GM12801 (cell line): ENCODE measurements around the gene SLC6A13.

Experiments used
- TF ChIP-seq, protein P1 (sequence below): IDR thresholded peaks from one replicate; pipeline ENCODE4 v1.5.1; 2011; ENCODE audit warnings: control low read depth; ENCODE audit not compliant: insufficient read length; ENCODE audit errors: extremely low read depth

SLC6A13 gene

DNA sequence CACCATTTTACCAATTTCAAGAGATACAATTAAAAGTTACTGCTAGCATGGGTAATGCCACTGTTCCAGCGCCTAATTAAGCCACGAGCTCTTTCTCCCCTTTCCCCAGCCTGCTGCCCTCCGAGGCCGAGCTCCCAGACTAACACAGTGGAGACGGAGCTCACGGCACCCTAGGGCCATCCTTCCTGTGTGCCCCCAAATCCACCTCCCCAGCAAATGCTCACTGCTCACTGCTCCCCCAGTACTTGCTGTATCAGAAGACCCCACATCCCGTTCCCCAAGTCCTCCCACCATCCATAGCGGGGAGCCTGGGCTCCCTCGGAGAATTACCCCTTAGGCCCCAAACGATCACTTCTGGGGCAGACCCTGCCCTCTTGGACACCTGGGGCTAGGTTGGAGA is 91.4 kb downstream of the SLC6A13 start:
- TF ChIP-seq, protein P1, sequence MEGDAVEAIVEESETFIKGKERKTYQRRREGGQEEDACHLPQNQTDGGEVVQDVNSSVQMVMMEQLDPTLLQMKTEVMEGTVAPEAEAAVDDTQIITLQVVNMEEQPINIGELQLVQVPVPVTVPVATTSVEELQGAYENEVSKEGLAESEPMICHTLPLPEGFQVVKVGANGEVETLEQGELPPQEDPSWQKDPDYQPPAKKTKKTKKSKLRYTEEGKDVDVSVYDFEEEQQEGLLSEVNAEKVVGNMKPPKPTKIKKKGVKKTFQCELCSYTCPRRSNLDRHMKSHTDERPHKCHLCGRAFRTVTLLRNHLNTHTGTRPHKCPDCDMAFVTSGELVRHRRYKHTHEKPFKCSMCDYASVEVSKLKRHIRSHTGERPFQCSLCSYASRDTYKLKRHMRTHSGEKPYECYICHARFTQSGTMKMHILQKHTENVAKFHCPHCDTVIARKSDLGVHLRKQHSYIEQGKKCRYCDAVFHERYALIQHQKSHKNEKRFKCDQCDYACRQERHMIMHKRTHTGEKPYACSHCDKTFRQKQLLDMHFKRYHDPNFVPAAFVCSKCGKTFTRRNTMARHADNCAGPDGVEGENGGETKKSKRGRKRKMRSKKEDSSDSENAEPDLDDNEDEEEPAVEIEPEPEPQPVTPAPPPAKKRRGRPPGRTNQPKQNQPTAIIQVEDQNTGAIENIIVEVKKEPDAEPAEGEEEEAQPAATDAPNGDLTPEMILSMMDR: no peak
